ENCODE measurements around the gene FRG2.

- TF ChIP-seq POLR2A (IDR thresholded peaks at IDR 0.05; ENCODE audit: low read depth, low read length): no peak
- no peak for TF ChIP-seq POLR2AphosphoS5 (IDR thresholded peaks at IDR 0.05; ENCODE audit: low read depth, low read length)
- no peak for TF ChIP-seq POU2F2 (IDR thresholded peaks at IDR 0.05; ENCODE audit: low read depth, low read length)
- no peak for TF ChIP-seq SPI1 (IDR thresholded peaks at IDR 0.05; ENCODE audit: low read depth, low read length)
- no peak for TF ChIP-seq TAF1 (IDR thresholded peaks at IDR 0.05; ENCODE audit: low read depth, low read length)
- TF ChIP-seq PAX5 (IDR thresholded peaks at IDR 0.05; ENCODE audit: insufficient read depth, low read length, severe bottlenecking): no peak
Observed at GRCh38 chr4:189979196-189980047, 47.6 kb downstream of the FRG2 start.

All from GM12891 (cell line).